SJCRH30 (cell line): ENCODE measurements around the gene GBX1. TPM values are rescaled to one million over a fixed set of nuclear protein-coding genes. Genes with fewer than 3 reads are reported as not detected.

Source experiments
- DNase-seq, 2 experiments: peaks; one replicate each; pipeline ENCODE4 v3.0.0-alpha.2; 2015 to 2020
- H3K27ac ChIP-seq: fragments of 250-450 bp; sonication (Bioruptor Pico); 2 replicates; pipeline ENCODE4 v1.5.1; 2020; ENCODE audit warnings: mild to moderate bottlenecking, moderate library complexity
- H3K27me3 ChIP-seq: fragments of 250-450 bp; sonication (Bioruptor Pico); 2 replicates; pipeline ENCODE4 v1.5.1; 2020; ENCODE audit warnings: mild to moderate bottlenecking, moderate library complexity
- H3K36me3 ChIP-seq: fragments of 250-450 bp; sonication (Bioruptor Pico); 2 replicates; pipeline ENCODE4 v1.5.1; 2020; ENCODE audit warnings: mild to moderate bottlenecking, moderate library complexity
- H3K4me1 ChIP-seq: fragments of 250-450 bp; sonication (Bioruptor Pico); 2 replicates; pipeline ENCODE4 v1.5.1; 2020; ENCODE audit warnings: mild to moderate bottlenecking, moderate library complexity
- H3K4me3 ChIP-seq: fragments of 250-450 bp; sonication (Bioruptor Pico); 2 replicates; pipeline ENCODE4 v1.5.1; 2020; ENCODE audit warnings: mild to moderate bottlenecking, moderate library complexity
- H3K9me3 ChIP-seq: fragments of 250-450 bp; sonication (Bioruptor Pico); replicated peaks from 2 replicates; pipeline ENCODE4 v1.5.1; 2020; ENCODE audit warnings: mild to moderate bottlenecking, moderate library complexity
- total RNA-seq: library from RNA; depleted of rRNA; stranded (reverse); fragments of >200 nt; shearing (Covaris generic); gene quantifications from 2 replicates; pipeline ENCODE4 v1.2.3, GENCODE V29; 2014

Gene GBX1
- total RNA-seq, 1 experiment from 2014 or later, result 0.95 TPM

GRCh38 chr7:151172273-151173141 is 5.0 kb upstream of the GBX1 start:
- H3K36me3 ChIP-seq, result no peaks in the 10 kb centered on the region
- no peaks in the 10 kb centered on the region for H3K4me1 ChIP-seq
- no peaks in the 10 kb centered on the region for H3K9me3 ChIP-seq
- no peak overlapping the region for H3K27ac ChIP-seq
- H3K27me3 ChIP-seq, result peaks cover 15% of the 10 kb centered on the region
- peak; percentile 64 to 87 for DNase-seq
- no peak overlapping the region for H3K4me3 ChIP-seq

GRCh38 chr7:151168787-151169162 is 1.3 kb upstream of the GBX1 start:
- no peak for DNase-seq

GRCh38 chr7:151168003-151168786 is 701 bp upstream of the GBX1 start:
- Histone ChIP-seq H3K36me3 (no peaks in the 10 kb centered on the region), H3K4me1 (no peaks in the 10 kb centered on the region), H3K27ac (no peak overlapping the region), H3K27me3 (peaks cover 37% of the 10 kb centered on the region), H3K9me3 (no peaks in the 10 kb centered on the region), H3K4me3 (peak overlapping the region; percentile 57)
- DNase-seq, result peak; percentile 49 to 70

More at GRCh38 chr7:151168787-151169162, 1.3 kb upstream of the GBX1 start:
- Histone ChIP-seq H3K4me3 (no peak overlapping the region), H3K27ac (no peak overlapping the region), H3K9me3 (no peaks in the 10 kb centered on the region), H3K27me3 (peaks cover 36% of the 10 kb centered on the region), H3K4me1 (no peaks in the 10 kb centered on the region), H3K36me3 (no peaks in the 10 kb centered on the region)

- DNase-seq, result no peak
- Histone ChIP-seq H3K27ac (no peak overlapping the region), H3K9me3 (no peaks in the 10 kb centered on the region), H3K4me1 (no peaks in the 10 kb centered on the region), H3K4me3 (peak overlapping the region; percentile 57), H3K36me3 (no peaks in the 10 kb centered on the region), H3K27me3 (peaks cover 39% of the 10 kb centered on the region)
These were observed 781 bp downstream of the GBX1 start for GRCh38 chr7:151166629-151167196.

- peaks cover 23% of the 10 kb centered on the region for H3K27me3 ChIP-seq
- H3K36me3 ChIP-seq, result no peaks in the 10 kb centered on the region
- H3K4me1 ChIP-seq, result no peaks in the 10 kb centered on the region
- H3K9me3 ChIP-seq, result no peaks in the 10 kb centered on the region
- no peak for DNase-seq
- H3K27ac ChIP-seq, result no peak overlapping the region
- H3K4me3 ChIP-seq, result no peak overlapping the region
These were observed 5.7 kb downstream of the GBX1 start for GRCh38 chr7:151161757-151162156.

GRCh38 chr7:151157645-151158329 is 9.7 kb downstream of the GBX1 start:
- no peak for DNase-seq
- Histone ChIP-seq H3K4me3 (no peak overlapping the region), H3K4me1 (no peaks in the 10 kb centered on the region), H3K27ac (no peak overlapping the region), H3K9me3 (no peaks in the 10 kb centered on the region), H3K36me3 (no peaks in the 10 kb centered on the region), H3K27me3 (peaks cover 8% of the 10 kb centered on the region)

GRCh38 chr7:151152643-151153513 is 14.6 kb downstream of the GBX1 start:
- Histone ChIP-seq H3K36me3 (no peaks in the 10 kb centered on the region), H3K27ac (no peak overlapping the region), H3K4me1 (peaks cover 9% of the 10 kb centered on the region), H3K4me3 (no peak overlapping the region), H3K9me3 (no peaks in the 10 kb centered on the region), H3K27me3 (peaks cover 8% of the 10 kb centered on the region)
- DNase-seq, result no peak

- peaks cover 9% of the 10 kb centered on the region for H3K4me1 ChIP-seq
- no peaks in the 10 kb centered on the region; the same call in 1 of the 2 replicates for H3K27me3 ChIP-seq
- no peaks in the 10 kb centered on the region for H3K9me3 ChIP-seq
- no peak overlapping the region for H3K27ac ChIP-seq
- no peak overlapping the region for H3K4me3 ChIP-seq
- H3K36me3 ChIP-seq, result no peaks in the 10 kb centered on the region
- no peak for DNase-seq
These were observed 17.1 kb downstream of the GBX1 start for GRCh38 chr7:151150388-151150787.

GRCh38 chr7:151148319-151149259 is 18.9 kb downstream of the GBX1 start:
- Histone ChIP-seq H3K36me3 (peaks cover 8% of the 10 kb centered on the region), H3K27me3 (no peaks in the 10 kb centered on the region; the same call in 1 of the 2 replicates), H3K4me1 (peaks cover 9% of the 10 kb centered on the region), H3K4me3 (no peak overlapping the region), H3K9me3 (no peaks in the 10 kb centered on the region), H3K27ac (no peak overlapping the region)
- DNase-seq, result no peak

GRCh38 chr7:151146761-151147160 is 20.7 kb downstream of the GBX1 start:
- Histone ChIP-seq H3K4me1 (peaks cover 9% of the 10 kb centered on the region), H3K9me3 (no peaks in the 10 kb centered on the region), H3K4me3 (no peak overlapping the region), H3K27ac (no peak overlapping the region), H3K36me3 (peaks cover 11% of the 10 kb centered on the region), H3K27me3 (no peaks in the 10 kb centered on the region; the same call in 1 of the 2 replicates)
- DNase-seq, result no peak

GRCh38 chr7:151144387-151144786 is 23.1 kb downstream of the GBX1 start:
- Histone ChIP-seq H3K27me3 (no peaks in the 10 kb centered on the region), H3K27ac (no peak overlapping the region), H3K4me1 (peaks cover 1% of the 10 kb centered on the region), H3K9me3 (no peaks in the 10 kb centered on the region), H3K36me3 (peaks cover 15% of the 10 kb centered on the region), H3K4me3 (no peak overlapping the region)
- DNase-seq, result no peak

- H3K27ac ChIP-seq, result no peak overlapping the region
- peaks cover 15% of the 10 kb centered on the region for H3K36me3 ChIP-seq
- H3K4me3 ChIP-seq, result no peak overlapping the region
- no peaks in the 10 kb centered on the region for H3K9me3 ChIP-seq
- H3K27me3 ChIP-seq, result no peaks in the 10 kb centered on the region
- H3K4me1 ChIP-seq, result no peaks in the 10 kb centered on the region
- DNase-seq, result peak in 1 of 2 experiments; percentile 40
These were observed 24.1 kb downstream of the GBX1 start for GRCh38 chr7:151143261-151144015.
